Measurements from ENCODE around the gene SULT1C4.

DNA sequence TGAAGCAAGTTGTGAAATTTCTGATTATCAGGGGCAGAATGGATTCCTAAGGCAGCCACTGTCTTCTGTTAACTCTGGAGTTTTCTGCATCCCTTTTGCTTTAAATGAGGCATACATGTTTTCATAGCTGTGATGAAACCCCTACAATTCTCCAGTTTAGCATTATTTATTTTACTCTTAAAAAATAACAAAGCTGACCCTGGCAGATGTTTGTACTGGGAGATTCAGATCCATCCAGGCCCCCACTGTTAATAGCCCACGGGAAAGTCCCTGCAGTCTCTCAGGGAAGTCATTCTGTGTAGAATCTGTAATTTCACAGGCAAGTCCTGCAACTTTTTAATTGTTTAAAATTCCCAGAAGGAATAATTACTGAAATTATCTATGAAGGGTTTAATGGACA, 353 bp upstream of the SULT1C4 start:
- TF ChIP-seq POLR2AphosphoS5 (IDR thresholded peaks at IDR 0.05; ENCODE audit: borderline replicate concordance, low read depth, low read length) = no peak
- no peak for TF ChIP-seq FOXP2 (optimal IDR thresholded peaks at IDR 0.05; ENCODE audit: control extremely low read depth, extremely low read length, insufficient read depth)

Data from SK-N-MC (cell line).